ENCODE measurements around the gene SDK2.

Gene SDK2

GRCh38 chr17:73410586-73411312 is 233.5 kb downstream of the SDK2 start:
- no peak for DNase-seq

- no peak for DNase-seq
Measured at GRCh38 chr17:73404246-73404645, 240.0 kb downstream of the SDK2 start.

DNA sequence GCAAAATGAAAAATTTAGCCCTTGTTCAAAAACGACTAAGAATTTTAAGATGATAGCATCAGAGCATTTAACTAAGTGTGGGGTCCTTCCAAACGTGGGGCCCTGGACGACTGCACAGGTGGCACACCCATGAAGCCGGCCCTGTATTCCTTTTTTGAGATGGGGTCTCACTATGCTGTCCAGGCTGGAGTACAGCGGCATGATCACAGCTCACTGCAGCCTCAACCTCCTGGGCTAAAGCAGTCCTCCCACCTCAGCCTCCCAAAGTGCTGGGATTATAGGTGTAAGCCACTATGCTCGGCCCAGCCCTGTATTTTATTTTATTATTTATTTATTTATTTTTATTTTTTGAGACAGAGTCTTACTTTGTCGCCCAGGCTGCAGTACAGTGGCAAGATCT is 241.8 kb downstream of the SDK2 start:
- no peak for DNase-seq

- DNase-seq, result peak; percentile 25
Measured at GRCh38 chr17:73401911-73402310, 242.3 kb downstream of the SDK2 start.

DNA sequence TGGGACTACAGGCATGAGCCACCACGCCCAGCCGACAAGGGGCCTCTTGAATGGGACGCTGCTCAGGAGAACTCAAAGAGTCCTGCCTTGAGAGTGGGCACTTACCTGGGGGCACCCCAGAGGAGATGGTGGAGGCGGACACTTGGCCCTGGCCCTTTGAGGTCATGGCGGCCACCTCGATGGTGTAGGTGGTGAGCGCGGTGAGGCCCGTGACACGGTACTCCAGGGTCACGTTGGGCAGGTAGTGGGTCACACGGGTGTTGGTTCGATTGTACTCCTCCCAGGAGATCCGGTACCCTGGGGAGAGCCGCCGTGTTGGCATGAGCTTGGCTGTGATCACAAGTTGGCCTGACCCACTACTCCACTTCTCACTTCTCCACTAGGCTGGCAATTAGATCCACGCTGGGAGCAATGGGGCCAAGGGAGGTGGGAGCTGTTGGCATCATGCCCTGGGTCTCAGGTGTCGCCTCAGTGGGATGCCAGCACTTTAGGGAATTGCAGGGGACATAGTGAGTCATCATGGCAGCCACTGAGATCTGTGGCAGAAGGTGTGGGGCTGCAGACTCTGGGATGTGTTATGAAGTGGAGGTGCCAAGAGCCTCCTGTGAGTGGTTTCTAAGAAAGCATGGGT is 243.2 kb downstream of the SDK2 start:
- no peak for DNase-seq

DNA sequence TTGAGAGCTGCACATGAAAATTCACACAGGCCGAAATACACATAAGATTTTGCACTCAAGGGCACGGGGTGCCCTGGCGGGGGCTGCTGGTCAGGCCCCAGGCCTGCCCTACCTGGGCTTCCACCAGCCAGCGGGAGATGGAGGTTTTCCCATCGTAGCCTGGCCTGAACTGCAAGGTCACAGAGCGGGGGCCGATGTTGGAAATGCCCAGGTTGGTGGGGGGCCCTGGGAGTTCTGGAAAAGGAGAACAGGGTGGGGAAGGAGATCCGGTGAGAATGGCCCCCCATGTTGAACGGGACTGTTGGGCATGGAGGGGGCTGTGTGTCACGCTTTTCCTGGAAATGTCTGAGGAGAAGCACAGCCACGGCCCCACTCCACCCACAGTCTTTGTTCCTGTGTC is 245.2 kb downstream of the SDK2 start:
- no peak for DNase-seq

GRCh38 chr17:73397856-73398540 is 246.2 kb downstream of the SDK2 start:
- no peak for DNase-seq

- DNase-seq, result no peak
Measured at GRCh38 chr17:73397278-73397826, 246.9 kb downstream of the SDK2 start.

GRCh38 chr17:73396431-73397277 is 247.6 kb downstream of the SDK2 start:
- no peak for DNase-seq

- DNase-seq, result no peak
Measured at GRCh38 chr17:73394512-73395450, 249.5 kb downstream of the SDK2 start.

GRCh38 chr17:73393962-73394361 is 250.3 kb downstream of the SDK2 start:
- DNase-seq, result no peak

DNA sequence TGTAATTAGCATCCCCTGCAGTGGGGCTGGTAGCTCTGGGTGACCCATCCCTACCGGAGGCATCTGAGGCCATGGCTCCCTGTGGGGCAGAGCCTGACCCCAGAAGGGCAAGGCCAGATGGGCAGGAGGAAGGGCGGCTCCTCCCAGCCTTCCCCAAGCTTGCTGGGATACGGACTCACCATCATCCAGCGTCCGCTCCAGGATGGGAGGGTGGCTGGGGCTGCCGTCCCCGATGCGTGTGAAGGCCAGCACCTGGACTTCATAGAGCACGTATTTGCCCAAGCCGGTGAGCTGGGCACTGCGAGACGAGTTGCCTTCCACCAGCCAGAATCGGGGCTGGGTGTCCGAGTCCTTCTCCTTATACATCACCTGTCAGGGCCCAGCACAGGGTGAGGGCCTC is 250.9 kb downstream of the SDK2 start:
- no peak for DNase-seq

GRCh38 chr17:73391331-73392265 is 252.6 kb downstream of the SDK2 start:
- DNase-seq, result no peak

GRCh38 chr17:73390851-73391250 is 253.4 kb downstream of the SDK2 start:
- no peak for DNase-seq

- no peak for DNase-seq
Measured at GRCh38 chr17:73390221-73390620, 254.0 kb downstream of the SDK2 start.

DNA sequence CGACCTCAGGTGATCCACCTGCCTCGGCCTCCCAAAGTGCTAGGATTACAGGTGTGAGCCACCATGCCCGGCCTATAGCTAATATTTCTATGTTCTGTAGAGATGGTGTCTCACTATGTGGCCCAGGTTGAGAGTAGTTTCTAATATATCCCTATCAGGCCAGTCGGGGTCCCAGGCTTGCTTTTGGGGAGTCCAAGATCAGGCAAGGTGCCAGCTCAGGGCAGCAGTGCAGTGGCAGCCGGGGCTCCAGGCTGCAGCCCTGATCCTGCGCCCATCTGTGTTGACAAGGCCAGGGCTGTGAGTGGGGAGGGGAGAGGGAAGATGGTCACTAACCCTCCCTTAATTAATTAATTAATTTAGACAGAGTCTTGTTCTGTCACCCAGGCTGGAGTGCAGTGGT is 254.8 kb downstream of the SDK2 start:
- no peak for DNase-seq

DNA sequence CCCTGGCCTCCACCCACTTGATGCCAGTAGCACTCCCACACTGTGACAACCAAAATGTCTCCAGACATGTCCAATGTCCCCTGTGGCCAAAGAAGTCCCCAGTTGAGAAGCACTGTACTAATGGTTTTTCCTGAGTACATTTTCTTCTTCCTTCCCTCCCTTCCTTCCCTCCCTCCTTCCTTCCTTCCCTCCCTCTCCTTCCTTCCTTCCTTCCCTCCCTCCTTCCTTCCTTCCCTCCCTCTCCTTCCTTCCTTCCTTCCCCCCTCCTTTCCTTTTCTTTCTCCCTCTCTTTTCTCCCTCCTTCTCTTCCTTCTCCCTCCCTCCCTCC is 255.7 kb downstream of the SDK2 start:
- DNase-seq, result no peak

- no peak for DNase-seq
Measured at GRCh38 chr17:73387746-73388577, 256.3 kb downstream of the SDK2 start.

- no peak for DNase-seq
Measured at GRCh38 chr17:73386561-73386960, 257.7 kb downstream of the SDK2 start.

- DNase-seq, result no peak
Measured at GRCh38 chr17:73384926-73385325, 259.3 kb downstream of the SDK2 start.
